GM12891 (cell line): ENCODE results near the gene NEDD1.

ENCODE experiments used
- POLR2A ChIP-seq: IDR thresholded peaks from 2 replicates; pipeline ENCODE4 v1.6.1; 2011; ENCODE audit warnings: low read depth, low read length, control low read depth
- POLR2AphosphoS5 ChIP-seq: IDR thresholded peaks from 2 replicates; pipeline ENCODE4 v1.6.1; 2011; ENCODE audit warnings: low read depth, low read length, control low read depth
- SPI1 ChIP-seq: IDR thresholded peaks from 2 replicates; pipeline ENCODE4 v1.6.1; 2011; ENCODE audit warnings: low read depth, low read length, control low read depth
- TAF1 ChIP-seq: IDR thresholded peaks from 2 replicates; pipeline ENCODE4 v1.6.1; 2011; ENCODE audit warnings: low read depth, low read length, control low read depth

- TF ChIP-seq POLR2A (no peak), TAF1 (no peak), POLR2AphosphoS5 (no peak), SPI1 (no peak)
Observed at GRCh38 chr12:96919510-96920210, 12.6 kb downstream of the NEDD1 start.
